ENCODE data around the gene OPCML. TPM values are rescaled to one million over a fixed set of nuclear protein-coding genes. Genes with fewer than 3 reads are reported as not detected.

OPCML gene
- total and polyA plus RNA-seq, 2 donors (not counting 1 experiment from before 2014, with no cell fraction given): not detected

GRCh38 chr11:132886335-132886734 lies 646.0 kb downstream of the OPCML start:
- Histone ChIP-seq H4K20me1 (ENCODE audit: control insufficient read depth, insufficient read depth, low read length, poor library complexity, severe bottlenecking) (no peaks in the 10 kb centered on the region), H3K9ac (ENCODE audit: low read length) (no peak overlapping the region), H3K27me3 (replicated peaks in 1 of 4; ENCODE audit: control extremely low read depth in 1 of 4, control insufficient read depth in 3 of 4, insufficient read depth in 4 of 4, low read length in 3 of 4) (no peaks in the 10 kb centered on the region), H3K9me3 (ENCODE audit: control extremely low read depth in 1 of 3, control insufficient read depth in 2 of 3, insufficient read depth in 1 of 3, low read length in 2 of 3) (peaks cover 0 to 5% (median 0%) of the 10 kb centered on the region in 3 donors), H3K79me2 (ENCODE audit: control insufficient read depth, insufficient read depth, low read length) (no peaks in the 10 kb centered on the region), H2AFZ (ENCODE audit: insufficient read depth, low read depth, low read length, poor library complexity, severe bottlenecking) (no peak overlapping the region), H3K36me3 (replicated peaks in 1 of 2; ENCODE audit: control extremely low read depth in 1 of 2, control insufficient read depth in 1 of 2, extremely low read depth in 1 of 2, insufficient read depth in 2 of 2, low read length in 1 of 2) (no peaks in the 10 kb centered on the region), H3K4me1 (ENCODE audit: control insufficient read depth in 2 of 2, insufficient read depth in 2 of 2, low read length in 2 of 2) (no peaks in the 10 kb centered on the region), H3K27ac (ENCODE audit: low read length in 2 of 2) (no peak overlapping the region), H3K4me3 (ENCODE audit: control extremely low read depth in 1 of 5, extremely low read depth in 1 of 5, insufficient read depth in 1 of 5, low read depth in 2 of 5, low read length in 4 of 5) (no peak overlapping the region), H3K4me2 (replicated peaks; ENCODE audit: low read depth, low read length, poor library complexity, severe bottlenecking) (no peak overlapping the region)
- no peaks in the 10 kb centered on the region for H3K27me3 Mint-ChIP-seq
- CTCF ChIA-PET: no interaction called here
- TF ChIP-seq CTCF (IDR thresholded peaks at IDR 0.05) (no peak), EZH2 (IDR thresholded peaks at IDR 0.05; ENCODE audit: borderline replicate concordance, insufficient read depth, low read depth, low read length, poor library complexity, severe bottlenecking) (no peak)
- POLR2A ChIA-PET: no interaction called here
- no peaks in the 10 kb centered on the region for H3K4me1 Mint-ChIP-seq
- no peak for DNase-seq
- WGBS (ENCODE audit: insufficient coverage): 84% methylated on average over 6 of the region's 6 CpGs
- H3K9me3 Mint-ChIP-seq (ENCODE audit: insufficient read depth): no peaks in the 10 kb centered on the region
- no peak overlapping the region for H3K4me3 Mint-ChIP-seq
- no peak for ATAC-seq (ENCODE audit: low read depth)
- intact Hi-C loops (cut with micrococcal nuclease): no loop called here
- H3K27ac Mint-ChIP-seq: no peak overlapping the region

GRCh38 chr11:132883241-132883640 lies 649.1 kb downstream of the OPCML start:
- ATAC-seq (ENCODE audit: low read depth) (no peak), DNase-seq (no peak)
- Histone ChIP-seq H3K79me2 (ENCODE audit: control insufficient read depth, insufficient read depth, low read length) (no peaks in the 10 kb centered on the region), H3K9me3 (ENCODE audit: control extremely low read depth in 1 of 3, control insufficient read depth in 2 of 3, insufficient read depth in 1 of 3, low read length in 2 of 3) (peaks cover 0 to 5% (median 0%) of the 10 kb centered on the region in 3 donors), H2AFZ (ENCODE audit: insufficient read depth, low read depth, low read length, poor library complexity, severe bottlenecking) (no peak overlapping the region), H3K27me3 (replicated peaks in 1 of 4; ENCODE audit: control extremely low read depth in 1 of 4, control insufficient read depth in 3 of 4, insufficient read depth in 4 of 4, low read length in 3 of 4) (no peaks in the 10 kb centered on the region), H3K27ac (ENCODE audit: low read length in 2 of 2) (no peak overlapping the region), H4K20me1 (ENCODE audit: control insufficient read depth, insufficient read depth, low read length, poor library complexity, severe bottlenecking) (no peaks in the 10 kb centered on the region), H3K4me2 (replicated peaks; ENCODE audit: low read depth, low read length, poor library complexity, severe bottlenecking) (no peak overlapping the region), H3K4me3 (ENCODE audit: control extremely low read depth in 1 of 5, extremely low read depth in 1 of 5, insufficient read depth in 1 of 5, low read depth in 2 of 5, low read length in 4 of 5) (no peak overlapping the region), H3K9ac (ENCODE audit: low read length) (no peak overlapping the region), H3K36me3 (replicated peaks in 1 of 2; ENCODE audit: control extremely low read depth in 1 of 2, control insufficient read depth in 1 of 2, extremely low read depth in 1 of 2, insufficient read depth in 2 of 2, low read length in 1 of 2) (no peaks in the 10 kb centered on the region), H3K4me1 (ENCODE audit: control insufficient read depth in 2 of 2, insufficient read depth in 2 of 2, low read length in 2 of 2) (no peaks in the 10 kb centered on the region)
- TF ChIP-seq EZH2 (IDR thresholded peaks at IDR 0.05; ENCODE audit: borderline replicate concordance, insufficient read depth, low read depth, low read length, poor library complexity, severe bottlenecking) (no peak), CTCF (IDR thresholded peaks at IDR 0.05) (no peak)
- Mint-ChIP-seq H3K4me3 (no peak overlapping the region), H3K9me3 (ENCODE audit: insufficient read depth) (peaks cover 3% of the 10 kb centered on the region), H3K27me3 (no peaks in the 10 kb centered on the region), H3K27ac (no peak overlapping the region), H3K4me1 (no peaks in the 10 kb centered on the region)
- intact Hi-C loops (cut with micrococcal nuclease): no loop called here
- WGBS (ENCODE audit: insufficient coverage): 92% methylated on average over 2 of the region's 3 CpGs
- ChIA-PET CTCF (no interaction called here), POLR2A (no interaction called here)
